HG03066 (cell line): ENCODE measurements around the gene HBS1L.

Experiments
- ATAC-seq: cut with Tn5 transposase; IDR thresholded peaks from one replicate; pipeline ENCODE4 v1.9.1; 2021; ENCODE audit warnings: low read depth; ENCODE audit not compliant: unreplicated experiment

HBS1L gene

GRCh38 chr6:135004399-135004798, 50.2 kb downstream of the HBS1L start:
- no peak for ATAC-seq

GRCh38 chr6:135002974-135003703, 51.5 kb downstream of the HBS1L start:
- ATAC-seq = peak; percentile 95

GRCh38 chr6:135002229-135002844, 52.3 kb downstream of the HBS1L start:
- ATAC-seq = no peak

GRCh38 chr6:134999107-134999506, 55.5 kb downstream of the HBS1L start:
- no peak for ATAC-seq

GRCh38 chr6:134997133-134997995, 57.3 kb downstream of the HBS1L start:
- ATAC-seq = no peak

- ATAC-seq = no peak
These were observed 59.1 kb downstream of the HBS1L start for GRCh38 chr6:134995536-134995935.

GRCh38 chr6:134994431-134994830, 60.2 kb downstream of the HBS1L start:
- ATAC-seq = no peak

GRCh38 chr6:134992155-134992554, 62.5 kb downstream of the HBS1L start:
- no peak for ATAC-seq

GRCh38 chr6:134990262-134990661, 64.4 kb downstream of the HBS1L start:
- no peak for ATAC-seq

- ATAC-seq = no peak
These were observed 69.8 kb downstream of the HBS1L start for GRCh38 chr6:134984821-134985220.

- no peak for ATAC-seq
These were observed 70.8 kb downstream of the HBS1L start for GRCh38 chr6:134983823-134984222.

GRCh38 chr6:134982161-134982560, 72.5 kb downstream of the HBS1L start:
- no peak for ATAC-seq

GRCh38 chr6:134980846-134981245, 73.8 kb downstream of the HBS1L start:
- no peak for ATAC-seq

- ATAC-seq = peak; percentile 84
These were observed 75.5 kb downstream of the HBS1L start for GRCh38 chr6:134979142-134979541.

GRCh38 chr6:134974370-134974769, 80.3 kb downstream of the HBS1L start:
- ATAC-seq = no peak

GRCh38 chr6:134967711-134968110, 86.9 kb downstream of the HBS1L start:
- no peak for ATAC-seq

- ATAC-seq = no peak
These were observed 90.0 kb downstream of the HBS1L start for GRCh38 chr6:134964451-134965203.

GRCh38 chr6:134962421-134962820, 92.2 kb downstream of the HBS1L start:
- ATAC-seq = no peak

- ATAC-seq = no peak
These were observed 93.3 kb downstream of the HBS1L start for GRCh38 chr6:134961366-134961765.

GRCh38 chr6:134959603-134960002, 95.0 kb downstream of the HBS1L start:
- ATAC-seq = no peak

- no peak for ATAC-seq
These were observed 97.9 kb downstream of the HBS1L start for GRCh38 chr6:134956676-134957075.
